Tibial artery (tissue), 4 donors: ENCODE data around the gene ZNF333.
"Not testable (repeated sequence)": the region's sequence is repeated elsewhere in the genome, so short reads cannot be mapped to it uniquely, and the experiment has no call there.

Experiments
- DNase-seq, 2 donors: peaks; one replicate each; pipeline ENCODE4 v3.0.0-alpha.2; 2019
- H3K27ac ChIP-seq, 2 donors: fragments of 200-600 bp; sonication (generic) in 1 of 2; 1 replicate in 1 of 2; 2 replicates in 1 of 2; pipeline ENCODE4 v1.5.1; 2018 to 2019; ENCODE audit warnings: mild to moderate bottlenecking in 1 of 2
- H3K27me3 ChIP-seq, 2 donors: fragments of 200-600 bp; sonication (generic) in 1 of 2; one replicate each; pipeline versions ENCODE4 v1.5.1 to v1.6.0; 2016 to 2019
- H3K36me3 ChIP-seq, 3 donors: fragments of 200-600 bp; sonication (generic) in 2 of 3; one replicate each; pipeline ENCODE4 v1.5.1; 2016 to 2019; ENCODE audit warnings: mild to moderate bottlenecking in 2 of 3
- H3K4me1 ChIP-seq, 4 donors: fragments of 200-600 bp; sonication (generic) in 2 of 4; 1 replicate in 3 of 4; 2 replicates in 1 of 4; pipeline ENCODE4 v1.5.1; 2016 to 2019
- H3K4me3 ChIP-seq, 2 donors: fragments of 200-600 bp; sonication (generic) in 1 of 2; 1 replicate in 1 of 2; 2 replicates in 1 of 2; pipeline ENCODE4 v1.5.1; 2018 to 2019; ENCODE audit warnings: mild to moderate bottlenecking in 2 of 2
- H3K9me3 ChIP-seq, 3 donors: fragments of 200-600 bp; sonication (generic) in 1 of 3; one replicate each; pipeline ENCODE4 v1.5.1; 2016 to 2019
- CTCF ChIP-seq, 2 experiments: fragments of 200-600 bp in 1 of 2; fragments of 450-650 bp in 1 of 2; IDR thresholded peaks; one replicate each; pipeline ENCODE4 v1.5.1; 2017 to 2019; ENCODE audit warnings: antibody characterized with exemption in 2 of 2, mild to moderate bottlenecking in 1 of 2, moderate library complexity in 1 of 2
- intact Hi-C: fragments of 100-400 bp; cut with DNase I; formaldehyde crosslinking; loops from one replicate; pipeline ENCODE4 v1.15.0; 2023; ENCODE audit warnings: low total_unique reads

ZNF333 gene

GRCh38 chr19:14758816-14759215 is 69.0 kb downstream of the ZNF333 start:
- TF ChIP-seq CTCF (IDR thresholded peaks at IDR 0.05) = no peak
- H3K27me3 ChIP-seq = no peaks in the 10 kb centered on the region
- H3K4me1 ChIP-seq = no peaks in the 10 kb centered on the region
- no peak overlapping the region for H3K4me3 ChIP-seq
- H3K36me3 ChIP-seq = no peaks in the 10 kb centered on the region
- no peak overlapping the region for H3K27ac ChIP-seq
- H3K9me3 ChIP-seq = no peaks in the 10 kb centered on the region
- intact Hi-C loops = no loop called here
- no peak for DNase-seq

GRCh38 chr19:14761607-14762006 is 71.8 kb downstream of the ZNF333 start:
- Histone ChIP-seq H3K27me3 (peaks cover 0 to 4% of the 10 kb centered on the region in 2 donors), H3K9me3 (no peaks in the 10 kb centered on the region), H3K27ac (no peak overlapping the region), H3K4me1 (no peaks in the 10 kb centered on the region), H3K4me3 (no peak overlapping the region), H3K36me3 (peaks cover 0 to 4% (median 0%) of the 10 kb centered on the region in 3 donors)
- TF ChIP-seq CTCF (IDR thresholded peaks at IDR 0.05) = no peak
- intact Hi-C loops = no loop called here
- no peak for DNase-seq

GRCh38 chr19:14762111-14762510 is 72.3 kb downstream of the ZNF333 start:
- Histone ChIP-seq H3K36me3 (peaks cover 0 to 4% (median 0%) of the 10 kb centered on the region in 3 donors), H3K4me3 (no peak overlapping the region), H3K9me3 (no peaks in the 10 kb centered on the region), H3K4me1 (no peaks in the 10 kb centered on the region), H3K27ac (no peak overlapping the region), H3K27me3 (peaks cover 0 to 6% of the 10 kb centered on the region in 2 donors)
- TF ChIP-seq CTCF (IDR thresholded peaks at IDR 0.05) = no peak
- intact Hi-C loops = no loop called here
- no peak for DNase-seq

GRCh38 chr19:14763497-14764145 is 73.8 kb downstream of the ZNF333 start:
- intact Hi-C loops = no loop called here
- Histone ChIP-seq H3K27ac (no peak overlapping the region), H3K36me3 (peaks cover 0 to 12% (median 0%) of the 10 kb centered on the region in 3 donors), H3K4me1 (no peaks in the 10 kb centered on the region), H3K27me3 (peaks cover 0 to 9% of the 10 kb centered on the region in 2 donors), H3K9me3 (no peaks in the 10 kb centered on the region), H3K4me3 (no peak overlapping the region)
- DNase-seq = no peak
- TF ChIP-seq CTCF (IDR thresholded peaks at IDR 0.05) = no peak

- intact Hi-C loops = no loop called here
- Histone ChIP-seq H3K4me3 (no peak overlapping the region), H3K27ac (no peak overlapping the region), H3K27me3 (peaks cover 0 to 9% of the 10 kb centered on the region in 2 donors), H3K9me3 (no peaks in the 10 kb centered on the region), H3K36me3 (peaks cover 0 to 12% (median 0%) of the 10 kb centered on the region in 3 donors), H3K4me1 (no peaks in the 10 kb centered on the region)
- no peak for DNase-seq
- no peak for TF ChIP-seq CTCF (IDR thresholded peaks at IDR 0.05)
Observed at GRCh38 chr19:14764401-14764800, 74.6 kb downstream of the ZNF333 start.

- H3K4me3 ChIP-seq, H3K27me3 ChIP-seq, H3K4me1 ChIP-seq, H3K27ac ChIP-seq, intact Hi-C loops, DNase-seq, H3K9me3 ChIP-seq: not testable (repeated sequence)
- peaks cover 0 to 12% (median 0%) of the 10 kb centered on the region in 3 donors for H3K36me3 ChIP-seq
Observed at GRCh38 chr19:14765403-14765802, 75.6 kb downstream of the ZNF333 start.

- H3K27ac ChIP-seq, intact Hi-C loops, DNase-seq, H3K4me1 ChIP-seq, H3K9me3 ChIP-seq, H3K27me3 ChIP-seq, H3K4me3 ChIP-seq: not testable (repeated sequence)
- H3K36me3 ChIP-seq = peaks cover 0 to 14% (median 0%) of the 10 kb centered on the region in 3 donors
Observed at GRCh38 chr19:14765841-14766240, 76.0 kb downstream of the ZNF333 start.
